GM20000 (cell line): ENCODE data around the gene NADK2.

Experiments
- DNase-seq: peaks from one replicate; pipeline ENCODE4 v3.0.0; 2012; ENCODE audit warnings: low spot score
- TF ChIP-seq, protein P1 (sequence below): IDR thresholded peaks from 2 replicates; pipeline ENCODE4 v1.5.1; 2012; ENCODE audit warnings: mild to moderate bottlenecking, control low read depth; ENCODE audit errors: extremely low read depth, missing control alignments

NADK2 gene

DNA sequence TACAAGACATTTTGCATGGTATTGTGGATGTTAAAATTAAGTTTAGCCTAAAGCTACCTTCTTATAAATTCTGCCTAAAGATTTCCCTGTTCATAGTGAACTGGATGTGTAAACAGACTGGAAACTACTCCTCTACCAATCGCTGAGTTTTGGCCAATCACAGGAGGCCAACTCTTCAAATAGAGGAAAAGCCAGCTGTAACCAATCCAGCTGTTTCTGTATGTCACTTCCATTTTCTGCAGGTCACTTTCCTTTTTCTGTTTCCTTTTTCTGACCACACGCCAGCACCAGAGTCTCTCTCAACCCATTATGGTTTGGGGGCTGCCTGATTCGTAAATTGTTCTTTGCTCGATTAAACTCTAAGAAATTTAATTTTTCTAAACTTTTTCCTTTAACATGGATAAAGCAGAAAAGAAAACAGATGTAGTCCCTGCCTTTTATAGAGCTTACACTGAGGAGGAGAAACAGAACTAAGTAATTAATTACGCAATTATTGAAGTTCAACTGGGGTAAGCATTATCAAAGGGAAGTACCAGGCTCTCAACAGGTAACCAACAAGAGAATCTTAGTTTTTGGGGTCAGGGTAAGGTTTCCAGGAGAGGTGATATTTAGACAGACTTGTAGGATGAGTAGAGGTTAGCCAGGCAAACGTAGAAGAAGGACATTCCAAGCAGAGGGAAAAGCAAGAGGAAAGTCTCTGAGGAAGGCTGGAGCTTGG lies 32.2 kb upstream of the NADK2 start:
- TF ChIP-seq, protein P1, sequence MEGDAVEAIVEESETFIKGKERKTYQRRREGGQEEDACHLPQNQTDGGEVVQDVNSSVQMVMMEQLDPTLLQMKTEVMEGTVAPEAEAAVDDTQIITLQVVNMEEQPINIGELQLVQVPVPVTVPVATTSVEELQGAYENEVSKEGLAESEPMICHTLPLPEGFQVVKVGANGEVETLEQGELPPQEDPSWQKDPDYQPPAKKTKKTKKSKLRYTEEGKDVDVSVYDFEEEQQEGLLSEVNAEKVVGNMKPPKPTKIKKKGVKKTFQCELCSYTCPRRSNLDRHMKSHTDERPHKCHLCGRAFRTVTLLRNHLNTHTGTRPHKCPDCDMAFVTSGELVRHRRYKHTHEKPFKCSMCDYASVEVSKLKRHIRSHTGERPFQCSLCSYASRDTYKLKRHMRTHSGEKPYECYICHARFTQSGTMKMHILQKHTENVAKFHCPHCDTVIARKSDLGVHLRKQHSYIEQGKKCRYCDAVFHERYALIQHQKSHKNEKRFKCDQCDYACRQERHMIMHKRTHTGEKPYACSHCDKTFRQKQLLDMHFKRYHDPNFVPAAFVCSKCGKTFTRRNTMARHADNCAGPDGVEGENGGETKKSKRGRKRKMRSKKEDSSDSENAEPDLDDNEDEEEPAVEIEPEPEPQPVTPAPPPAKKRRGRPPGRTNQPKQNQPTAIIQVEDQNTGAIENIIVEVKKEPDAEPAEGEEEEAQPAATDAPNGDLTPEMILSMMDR = no peak
- DNase-seq = no peak

DNA sequence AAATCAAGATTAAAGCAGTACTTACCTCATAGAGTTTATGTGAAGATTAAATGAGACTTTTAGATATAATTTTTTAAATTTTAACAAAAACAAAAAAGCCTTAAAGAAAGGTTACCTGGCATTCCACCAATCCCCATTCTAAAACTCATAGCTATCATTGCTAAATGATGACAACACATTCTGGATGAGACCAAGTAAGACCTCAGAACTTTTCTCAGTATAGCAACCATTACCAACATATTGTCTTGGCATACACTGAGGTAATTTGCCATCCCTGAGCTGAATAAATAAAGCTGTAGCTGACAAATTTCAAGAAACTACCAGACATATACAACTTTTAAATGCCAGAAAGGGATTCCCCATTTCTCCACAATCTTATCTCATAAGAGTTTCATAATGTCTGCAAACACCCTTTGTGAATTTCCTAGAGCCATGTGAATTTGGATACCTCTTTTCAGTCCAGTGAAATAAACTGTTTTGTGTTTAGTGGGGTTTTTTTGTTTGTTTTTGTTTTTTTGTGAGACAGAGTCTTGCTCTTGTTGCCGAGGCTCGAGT lies 30.5 kb upstream of the NADK2 start:
- no peak for DNase-seq

DNA sequence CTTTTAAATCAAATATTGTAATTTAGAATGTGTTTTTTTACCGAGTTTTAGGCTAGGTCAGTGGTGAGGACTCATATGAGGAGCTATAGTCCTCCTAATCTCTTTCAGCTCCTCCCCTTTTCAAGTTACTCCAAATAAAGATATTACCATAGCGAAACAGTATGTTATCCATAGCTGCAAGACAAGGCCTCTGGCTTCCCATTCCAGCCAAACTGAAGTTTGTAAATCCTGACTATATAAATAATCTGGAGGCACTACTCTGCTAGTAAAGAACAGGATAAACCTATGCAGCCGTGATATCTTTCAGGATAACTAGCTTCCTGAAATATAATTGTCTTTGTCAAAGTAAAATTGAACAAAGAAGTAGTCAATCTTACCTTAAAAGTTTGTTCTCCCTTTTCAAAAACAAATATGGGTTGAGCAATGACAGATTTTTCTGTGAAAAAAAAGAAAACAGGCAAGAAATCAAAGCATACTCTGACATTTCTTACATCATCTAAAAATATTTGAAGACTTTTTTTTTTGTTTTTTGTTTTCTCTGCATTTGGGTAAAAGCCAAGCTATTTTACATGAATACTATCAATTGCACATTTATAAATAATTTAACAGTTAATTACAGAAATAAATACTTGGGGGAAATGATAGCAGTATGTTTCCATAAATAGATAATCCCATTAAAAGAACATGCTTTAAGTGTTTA lies 29.3 kb upstream of the NADK2 start:
- DNase-seq = no peak
- TF ChIP-seq, protein P1 = no peak

More for the DNA sequence above, 30.5 kb upstream of the NADK2 start:
- TF ChIP-seq, protein P1 = no peak

DNA sequence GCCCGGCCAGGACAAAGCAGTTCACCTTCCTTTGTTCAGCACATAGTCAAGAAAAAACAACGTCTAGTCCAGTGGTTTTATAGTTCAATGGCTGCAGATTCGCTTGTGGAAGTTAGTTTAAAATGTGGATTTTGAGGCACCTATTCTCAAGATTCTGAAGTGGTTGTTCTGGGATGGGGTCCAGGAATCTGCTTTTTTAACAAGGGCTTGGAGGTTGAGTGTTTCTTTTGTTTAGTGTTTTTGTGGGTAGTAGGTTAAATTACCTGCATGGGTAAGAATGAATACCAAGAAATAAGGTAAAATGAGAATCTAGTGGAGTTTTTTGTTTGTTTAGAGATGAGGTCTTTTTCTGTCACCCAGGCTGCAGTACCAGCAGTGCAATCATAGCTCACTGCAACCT lies 28.4 kb upstream of the NADK2 start:
- DNase-seq = no peak
- TF ChIP-seq, protein P1 = no peak

DNA sequence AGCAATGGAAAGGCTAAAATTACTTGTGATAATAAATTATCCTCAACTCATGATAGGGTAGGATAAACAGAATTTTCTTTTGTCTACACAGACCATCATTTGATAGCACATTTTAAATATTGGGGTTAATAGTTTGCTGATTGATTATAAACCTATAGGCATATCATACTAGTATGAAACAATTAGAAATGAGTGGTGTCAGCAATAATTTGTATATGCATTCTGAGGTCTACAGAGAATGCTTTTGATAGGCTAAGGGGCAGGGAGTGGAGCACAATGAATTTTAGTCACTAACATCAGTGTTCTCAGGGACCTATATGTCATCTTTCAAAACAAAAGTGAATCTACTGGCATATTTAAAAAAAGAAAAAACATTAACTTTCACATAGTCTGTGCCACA lies 27.8 kb upstream of the NADK2 start:
- no peak for DNase-seq
- TF ChIP-seq, protein P1 = no peak

DNA sequence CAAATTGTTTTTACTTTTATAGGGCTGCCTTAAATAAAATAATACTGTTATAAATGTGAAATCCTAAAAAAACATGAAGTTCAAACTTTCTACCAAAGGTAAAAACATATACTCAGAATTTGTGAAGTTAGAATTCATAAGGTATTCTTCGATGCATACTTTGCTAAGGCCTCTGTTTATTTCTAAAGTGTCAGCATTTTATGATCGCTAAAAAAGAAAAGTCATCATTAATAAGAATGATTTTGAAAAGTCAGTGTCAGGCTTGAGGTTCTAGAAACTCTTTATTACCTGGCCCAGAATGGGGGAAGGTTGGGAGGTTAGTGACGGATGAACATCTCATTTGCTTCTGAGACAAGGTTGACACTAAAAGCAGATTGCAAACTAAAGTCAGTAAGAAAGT lies 26.2 kb upstream of the NADK2 start:
- TF ChIP-seq, protein P1 = no peak
- DNase-seq = no peak

DNA sequence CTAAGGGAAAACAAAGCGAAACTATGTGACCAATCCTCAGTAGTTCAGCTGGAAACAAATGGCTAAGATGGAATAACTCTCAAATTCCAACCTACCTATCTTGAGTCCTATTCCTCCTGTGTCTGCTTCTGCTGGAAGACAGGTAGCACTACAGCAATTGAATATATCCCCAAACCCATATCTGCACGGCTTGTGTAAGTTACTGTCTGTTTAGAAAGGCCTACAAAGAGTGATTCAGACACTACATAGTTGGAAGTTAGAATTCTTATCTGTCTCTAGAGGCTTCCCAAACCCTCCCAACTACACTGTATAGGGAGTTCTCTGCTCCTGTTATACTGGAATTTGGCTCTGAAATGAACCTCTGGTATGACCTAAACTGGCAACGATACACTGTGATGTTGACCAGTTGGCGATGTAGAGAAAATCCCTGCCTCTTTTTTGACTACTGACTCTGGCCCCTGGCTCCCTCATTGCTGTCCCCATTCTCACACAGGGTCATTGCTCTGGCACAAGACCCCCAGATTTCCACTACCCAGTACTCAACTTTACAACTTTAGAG lies 22.6 kb upstream of the NADK2 start:
- TF ChIP-seq, protein P1 = no peak
- DNase-seq = no peak
